ENCODE measurements around the gene TCFL5.
"Not testable (repeated sequence)": the region's sequence is repeated elsewhere in the genome, so short reads cannot be mapped to it uniquely, and the experiment has no call there.

Gene TCFL5

GRCh38 chr20:62880147-62880934 is 18.7 kb upstream of the TCFL5 start:
- no peak for DNase-seq (ENCODE audit: low read depth, low spot score)

DNA sequence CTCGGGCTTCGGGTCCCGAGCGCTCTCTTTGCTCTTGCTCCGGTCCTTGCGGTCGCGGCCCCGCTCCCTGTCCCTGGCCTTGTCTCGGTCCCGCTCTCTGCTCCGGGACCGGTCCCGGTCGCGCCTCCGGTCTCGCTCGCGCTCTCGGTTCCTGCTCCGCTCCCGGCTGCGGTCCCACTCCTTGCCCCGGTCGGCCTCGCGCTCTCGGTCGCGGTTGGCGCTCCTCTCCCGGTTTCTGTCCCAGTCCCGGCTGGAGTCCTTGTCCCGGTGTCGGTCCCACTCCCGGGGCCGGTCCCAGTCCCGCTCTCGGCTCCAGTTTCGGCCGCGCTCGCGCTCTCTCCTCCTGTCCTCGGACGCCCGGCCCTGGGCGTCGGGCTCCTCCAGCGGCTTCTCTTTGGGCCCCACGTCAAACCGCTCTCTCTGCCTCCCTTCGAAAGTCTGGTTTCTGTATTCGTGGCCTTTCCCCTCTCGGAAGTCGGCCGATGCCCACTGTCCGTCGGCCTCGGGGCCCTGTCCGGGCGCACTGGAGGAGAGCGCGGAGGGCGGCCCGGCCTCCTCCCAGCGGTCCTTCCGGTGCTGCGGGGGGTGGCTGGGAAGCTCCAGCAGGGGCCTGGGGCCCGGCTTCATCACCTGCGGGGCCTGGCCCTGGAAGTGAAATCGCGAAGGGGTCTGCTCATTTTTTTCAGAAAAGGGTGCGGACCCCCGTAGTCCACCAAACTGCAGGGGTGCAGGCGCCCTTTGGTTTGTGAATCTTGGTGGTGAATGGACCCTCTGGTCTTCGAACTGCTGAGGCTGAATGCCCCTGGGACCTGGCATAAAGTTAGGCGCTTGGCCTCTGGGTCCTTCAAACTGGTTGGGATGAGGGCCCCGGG is 17.9 kb upstream of the TCFL5 start:
- no peak for DNase-seq (ENCODE audit: low read depth, low spot score)

- no peak for DNase-seq (ENCODE audit: low read depth, low spot score)
Measured at GRCh38 chr20:62878244-62879038, 16.8 kb upstream of the TCFL5 start.

- DNase-seq (ENCODE audit: low read depth, low spot score): no peak
Measured at GRCh38 chr20:62876902-62877816, 15.5 kb upstream of the TCFL5 start.

DNA sequence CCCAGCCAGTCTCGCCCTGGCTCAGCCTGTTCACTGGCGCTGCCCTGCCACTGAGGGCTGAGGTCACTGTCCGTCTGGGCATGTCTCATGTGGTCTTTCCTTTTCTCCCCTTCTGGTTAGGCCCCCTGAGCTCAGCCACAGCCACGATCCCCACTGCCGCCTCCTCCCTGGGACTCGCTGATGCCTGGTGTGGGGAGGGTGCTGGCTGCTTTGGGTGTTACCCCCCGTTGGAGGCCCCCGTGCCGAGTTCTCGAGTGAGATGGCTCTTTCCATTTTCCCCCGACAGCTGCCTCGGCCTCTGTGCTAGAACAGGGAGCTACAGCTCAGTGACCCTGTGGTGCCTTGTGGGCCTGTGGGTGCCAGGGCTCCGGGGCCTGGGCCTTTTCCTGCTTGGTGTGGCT is 14.9 kb upstream of the TCFL5 start:
- no peak for DNase-seq (ENCODE audit: low read depth, low spot score)

GRCh38 chr20:62875419-62876361 is 14.1 kb upstream of the TCFL5 start:
- DNase-seq (ENCODE audit: low read depth, low spot score): no peak

- DNase-seq (ENCODE audit: low read depth, low spot score): no peak
Measured at GRCh38 chr20:62874964-62875344, 13.3 kb upstream of the TCFL5 start.

DNA sequence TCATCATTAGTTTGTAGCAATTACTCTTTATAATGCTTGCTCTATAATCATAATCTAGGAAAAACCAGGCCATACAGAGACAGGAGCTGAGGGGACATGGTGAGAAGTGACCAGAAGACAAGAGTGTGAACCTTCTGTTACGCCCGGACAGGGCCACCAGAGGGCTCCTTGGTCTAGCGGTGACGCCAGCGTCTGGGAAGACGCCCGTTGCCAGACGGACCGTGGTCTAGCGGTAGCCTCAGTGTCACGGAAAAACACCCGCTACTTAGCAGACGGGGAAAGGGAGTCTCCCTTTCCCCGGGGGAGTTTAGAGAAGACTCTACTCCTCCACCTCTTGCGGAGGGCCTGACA is 12.0 kb upstream of the TCFL5 start:
- DNase-seq (ENCODE audit: low read depth, low spot score): not testable (repeated sequence)

- DNase-seq (ENCODE audit: low read depth, low spot score): no peak
Measured at GRCh38 chr20:62873280-62873679, 11.7 kb upstream of the TCFL5 start.

- no peak for DNase-seq (ENCODE audit: low read depth, low spot score)
Measured at GRCh38 chr20:62872862-62873261, 11.2 kb upstream of the TCFL5 start.

GRCh38 chr20:62872184-62872847 is 10.7 kb upstream of the TCFL5 start:
- DNase-seq (ENCODE audit: low read depth, low spot score): no peak

GRCh38 chr20:62864207-62864606 is 2.6 kb upstream of the TCFL5 start:
- DNase-seq (ENCODE audit: low read depth, low spot score): no peak

DNA sequence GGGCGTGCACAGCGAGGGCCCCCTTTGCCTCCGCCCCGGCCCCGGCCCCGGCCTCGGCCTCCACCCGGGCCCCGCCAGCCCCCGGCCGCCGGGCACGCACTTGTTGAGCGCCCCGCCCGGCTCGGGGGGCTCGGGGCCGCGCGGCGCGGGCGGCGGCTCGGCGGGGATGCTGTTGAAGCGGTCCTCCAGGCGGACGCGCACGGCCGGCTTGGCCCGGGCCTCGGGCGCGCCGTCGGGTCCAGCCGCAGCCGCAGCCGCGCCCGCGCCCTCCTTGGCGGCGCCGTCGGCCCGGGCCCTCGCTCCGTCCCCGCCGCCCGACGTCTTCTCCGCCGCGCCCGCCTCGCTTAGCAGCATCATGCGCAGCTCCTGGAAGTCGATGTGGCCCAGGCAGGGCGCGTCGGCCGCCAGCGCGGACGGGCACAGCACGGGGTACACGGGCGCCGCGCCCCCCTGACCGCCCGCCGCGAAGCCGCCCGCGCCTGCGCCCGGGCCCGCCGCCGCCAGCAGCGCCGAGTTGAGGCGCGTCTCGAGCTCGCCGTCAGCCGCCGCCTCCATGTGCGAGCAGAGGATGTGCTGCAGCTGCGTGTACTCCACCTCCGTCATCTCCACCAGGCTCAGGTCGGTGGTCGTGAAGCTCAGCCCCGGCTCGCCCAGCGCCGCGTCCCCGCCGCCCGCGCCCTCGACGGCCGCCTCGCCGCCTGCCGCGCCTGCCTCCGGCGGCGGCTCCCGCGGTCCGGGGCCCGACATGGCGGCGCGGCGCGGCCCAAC is 514 bp downstream of the TCFL5 start:
- no peak for DNase-seq (ENCODE audit: low read depth, low spot score)

DNA sequence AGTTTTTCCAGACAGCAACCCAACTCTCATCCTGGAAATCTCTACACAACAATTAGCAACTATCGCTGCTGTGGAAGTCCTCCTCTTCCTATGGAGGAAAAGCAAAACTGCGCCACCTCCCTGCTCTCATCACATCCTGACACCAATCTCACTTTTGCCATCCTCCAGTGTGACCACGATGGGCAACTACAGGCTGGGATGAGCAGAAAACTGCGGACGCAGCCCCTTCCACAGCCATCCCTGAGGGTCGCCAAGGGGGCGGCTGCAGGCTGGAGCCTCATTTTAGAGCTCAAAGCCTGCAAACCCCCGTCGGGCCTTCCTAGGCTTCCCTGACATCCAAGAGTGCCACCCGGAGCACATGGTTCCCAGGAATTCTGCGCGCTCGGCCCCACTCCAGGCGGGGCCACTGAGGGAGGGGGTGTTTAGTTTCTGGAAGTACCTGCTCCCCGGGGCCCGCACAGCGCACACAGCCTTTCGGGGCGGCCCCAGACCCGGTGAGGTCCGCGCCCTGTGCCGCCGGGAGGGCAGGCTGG is 1.2 kb downstream of the TCFL5 start:
- no peak for DNase-seq (ENCODE audit: low read depth, low spot score)

GRCh38 chr20:62859721-62860120 is 1.9 kb downstream of the TCFL5 start:
- DNase-seq (ENCODE audit: low read depth, low spot score): no peak

- no peak for DNase-seq (ENCODE audit: low read depth, low spot score)
Measured at GRCh38 chr20:62858058-62858830, 3.4 kb downstream of the TCFL5 start.

DNA sequence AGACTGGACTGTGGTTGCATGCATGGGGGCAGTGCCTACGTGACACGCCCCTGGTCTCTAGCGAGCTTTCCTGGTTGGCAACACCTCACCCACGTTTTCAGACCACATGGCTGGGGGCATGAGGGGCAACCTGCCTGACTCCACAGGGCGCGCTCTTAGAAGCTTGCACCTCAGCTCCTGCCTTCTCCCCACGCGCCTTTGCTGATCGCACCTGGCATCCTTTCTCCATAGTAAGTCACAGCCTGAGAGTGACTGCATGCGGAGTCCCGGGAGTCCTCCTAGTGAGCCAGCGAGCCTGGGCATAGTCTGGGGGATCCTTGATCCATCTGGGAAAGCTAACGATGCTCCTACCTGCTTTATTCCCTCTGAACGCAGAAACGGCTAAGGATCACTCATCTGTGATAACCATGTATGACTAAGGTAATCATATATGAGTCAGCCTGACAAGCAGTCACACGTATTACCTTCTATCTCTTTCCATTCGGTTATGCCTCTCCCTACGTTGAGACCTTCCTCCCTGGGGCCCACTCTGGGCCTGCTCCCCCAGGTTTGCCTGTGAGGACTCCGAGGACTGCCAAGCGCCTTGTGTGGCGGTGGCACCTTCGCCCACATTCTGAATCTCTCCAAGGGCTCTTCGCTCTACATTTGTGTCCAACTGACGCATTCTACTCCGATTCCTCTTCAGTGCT is 4.5 kb downstream of the TCFL5 start:
- DNase-seq (ENCODE audit: low read depth, low spot score): no peak
